HT1080 (cell line): ENCODE measurements around the gene POU3F2. TPM values are rescaled to one million over a fixed set of nuclear protein-coding genes. Genes with fewer than 3 reads are reported as not detected.
A peak's percentile ranks its signal among the peaks of the same experiment; 100 is the strongest.

Source experiments
- DNase-seq: peaks from one replicate; pipeline ENCODE4 v3.0.0-alpha.2; 2015; ENCODE audit warnings: low read depth
- total RNA-seq: library from RNA; depleted of rRNA; stranded (reverse); fragments of >200 nt; shearing (Covaris generic); gene quantifications from 2 replicates; pipeline ENCODE4 v1.2.3, GENCODE V29; 2014

Gene POU3F2
- total RNA-seq, 1 experiment from 2014 or later: 2.4 TPM

DNA sequence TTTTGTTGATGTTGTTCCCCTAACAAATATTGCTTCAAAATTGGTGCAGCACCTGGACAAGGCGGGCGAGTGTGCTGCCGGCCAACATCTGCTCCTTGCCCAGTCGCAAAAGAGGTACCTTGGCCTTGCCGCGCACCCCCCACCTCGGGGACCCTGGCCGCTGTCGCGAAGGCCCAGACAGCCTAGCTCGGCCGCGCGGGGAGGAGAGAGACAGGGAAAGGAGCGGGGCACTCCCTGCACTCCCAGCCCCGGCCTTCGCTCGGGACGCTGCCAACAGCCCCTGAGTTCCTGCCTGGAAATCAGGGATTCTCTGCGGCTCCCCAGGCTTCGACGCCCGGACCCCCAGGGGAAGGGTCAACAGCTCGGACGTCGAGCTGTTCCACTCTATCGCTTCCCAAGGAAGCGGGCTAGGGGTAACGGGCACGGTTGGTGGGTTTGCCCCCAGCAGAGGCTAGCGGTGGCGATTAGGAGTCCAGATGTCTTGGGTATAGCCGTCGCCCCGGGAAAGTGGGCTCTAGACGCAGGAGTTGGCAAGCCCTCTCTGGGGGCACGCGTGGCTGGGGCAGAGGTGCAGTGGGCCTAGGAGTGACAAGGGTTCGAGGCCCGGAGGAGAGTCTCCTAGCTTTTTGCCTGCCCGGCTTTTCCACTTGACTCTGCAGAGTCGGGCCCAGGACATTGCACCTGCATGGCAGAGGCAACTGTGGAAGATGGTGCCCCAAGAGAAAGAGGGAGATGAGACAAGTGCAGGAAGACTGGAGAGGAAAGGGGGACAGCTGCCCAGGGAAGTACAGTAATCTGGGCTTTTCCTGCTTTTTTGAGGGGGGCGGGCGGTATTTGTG, 8.2 kb downstream of the POU3F2 start:
- DNase-seq: no peak

DNA sequence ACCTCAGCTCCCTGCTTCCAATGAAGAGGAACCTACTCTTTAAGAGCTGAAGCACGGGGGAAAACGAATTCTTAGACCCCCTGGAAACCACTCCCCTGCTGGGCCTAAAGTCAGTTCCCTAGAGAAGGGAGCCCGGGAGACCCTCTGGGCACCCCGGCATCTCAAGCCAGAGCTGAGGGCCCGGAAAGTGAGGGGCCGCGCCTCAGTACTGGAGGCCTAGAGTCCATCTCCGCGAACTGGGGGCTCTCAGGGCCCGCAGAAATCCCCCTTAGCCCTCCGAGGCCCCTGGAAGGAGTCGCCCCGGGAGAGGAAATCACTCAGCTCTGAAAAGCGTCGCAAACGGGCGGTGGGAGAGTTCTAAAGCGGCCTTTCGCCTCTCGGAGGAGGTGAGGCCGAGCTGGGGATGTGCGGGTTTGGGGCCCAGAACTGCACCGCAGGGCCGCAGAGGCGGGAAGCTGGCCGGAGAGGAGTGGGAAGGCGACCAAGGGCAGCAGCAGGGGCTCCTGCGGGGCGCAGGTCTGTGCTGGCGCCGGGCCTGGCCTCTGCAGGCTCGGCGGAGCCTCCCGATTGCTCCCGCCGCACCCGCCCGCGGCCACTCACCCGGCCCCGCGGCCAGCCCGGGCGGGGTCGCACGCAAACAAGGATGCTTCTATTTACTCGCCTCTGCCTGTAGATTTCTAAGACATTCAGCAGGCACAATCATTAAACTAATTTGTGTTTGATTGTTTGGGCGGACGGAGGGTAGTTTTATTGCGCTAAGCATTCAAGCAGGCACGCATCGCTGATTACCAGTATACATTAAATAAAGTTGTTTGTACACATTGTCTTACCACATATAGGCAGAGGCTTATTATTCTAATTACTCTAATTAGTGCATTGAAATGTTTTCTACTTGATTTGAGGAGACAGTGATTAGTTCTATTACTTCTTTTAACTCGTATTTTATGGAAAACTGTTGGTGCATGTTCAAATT, 9.2 kb downstream of the POU3F2 start:
- no peak for DNase-seq

DNA sequence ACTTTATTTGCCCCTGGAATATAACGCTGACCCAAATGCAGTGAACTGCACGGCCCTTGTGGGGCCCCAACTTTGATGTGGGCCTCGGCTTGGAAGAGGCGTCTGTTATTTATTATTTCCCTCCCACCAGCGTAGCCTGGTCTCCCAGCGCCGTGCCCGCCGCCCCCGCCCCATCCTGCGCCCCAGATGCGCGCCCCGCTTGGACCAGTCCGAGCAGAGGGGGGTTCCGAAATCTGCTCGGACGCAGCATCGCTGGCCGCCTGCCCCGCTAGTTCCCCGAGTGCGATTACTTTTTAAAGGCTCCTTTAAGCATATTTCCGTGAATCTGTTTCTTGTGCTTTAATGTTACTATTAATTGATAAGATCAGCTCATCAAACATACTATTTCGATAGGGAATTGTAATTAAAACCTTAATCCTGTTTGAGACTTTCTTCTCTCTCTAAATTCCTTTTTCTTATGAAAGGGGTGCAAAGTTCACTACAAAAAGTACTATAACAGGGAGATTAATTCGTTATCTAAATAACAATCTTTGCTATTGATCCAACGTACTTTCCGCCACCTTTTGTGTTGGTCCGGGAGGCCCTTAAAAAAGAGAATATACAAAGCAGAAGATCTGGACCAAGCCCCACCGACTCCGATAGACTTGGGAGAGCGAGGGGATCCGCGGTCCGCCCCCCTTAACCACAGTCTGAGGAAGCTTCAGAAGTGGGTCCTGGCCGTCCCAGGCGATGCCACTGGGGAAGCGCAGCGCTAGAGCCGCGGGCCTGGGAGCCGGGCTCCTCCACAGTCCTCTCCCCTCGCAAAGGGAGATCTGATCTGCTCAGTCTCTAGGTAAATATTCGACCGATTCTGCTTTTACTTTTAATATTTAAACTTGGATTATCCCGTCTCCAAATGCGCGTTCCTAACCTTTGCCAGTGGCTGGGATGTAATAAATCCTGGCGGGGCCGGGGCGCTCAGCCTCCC, 10.2 kb downstream of the POU3F2 start:
- DNase-seq: no peak

GRCh38 chr6:98845211-98846020, 11.0 kb downstream of the POU3F2 start:
- peak; percentile 85 for DNase-seq

- no peak for DNase-seq
These were observed 11.6 kb downstream of the POU3F2 start for GRCh38 chr6:98846021-98846380.

GRCh38 chr6:98847416-98847778, 13.0 kb downstream of the POU3F2 start:
- no peak for DNase-seq

GRCh38 chr6:98847779-98848538, 13.6 kb downstream of the POU3F2 start:
- no peak for DNase-seq

- no peak for DNase-seq
These were observed 14.3 kb downstream of the POU3F2 start for GRCh38 chr6:98848539-98849242.

GRCh38 chr6:98864497-98864896, 30.1 kb downstream of the POU3F2 start:
- no peak for DNase-seq

DNA sequence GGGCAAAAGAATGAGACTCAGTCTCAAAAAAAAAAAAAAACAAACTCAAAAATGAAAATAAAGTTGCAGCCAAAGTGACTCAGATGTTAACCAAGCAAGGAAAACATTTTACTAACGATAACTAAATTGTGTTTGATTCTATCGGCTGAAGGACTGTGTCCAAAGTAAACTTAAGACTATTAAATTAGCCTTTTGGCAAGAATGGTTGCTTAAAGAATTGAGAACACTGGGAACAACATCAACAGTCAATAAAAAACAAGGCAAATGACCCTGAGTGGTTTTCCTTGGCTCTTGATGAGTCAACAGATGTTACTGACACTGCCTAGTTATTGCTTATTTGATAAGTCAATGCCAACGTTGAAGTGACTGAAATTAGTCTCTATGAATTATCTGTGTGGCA, 36.7 kb downstream of the POU3F2 start:
- DNase-seq: peak; percentile 27

DNA sequence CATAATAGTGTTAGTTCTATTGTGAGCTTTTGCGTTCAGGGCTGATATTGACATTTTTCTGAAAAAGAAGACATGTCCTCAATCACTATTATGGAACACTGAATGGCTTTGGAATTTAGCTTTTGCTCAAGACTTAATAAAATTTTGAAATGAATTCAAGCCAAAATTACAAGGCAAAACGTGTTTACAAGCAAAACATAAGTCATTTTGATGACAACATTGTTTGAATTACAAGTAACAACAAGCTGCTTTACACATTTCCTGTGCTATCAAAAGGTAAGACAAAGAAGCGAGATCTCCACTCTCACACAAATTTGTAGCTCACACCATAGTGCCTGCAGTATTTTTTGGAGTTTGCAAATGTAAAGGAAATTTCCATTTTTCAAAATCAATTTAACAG, 37.4 kb downstream of the POU3F2 start:
- DNase-seq: no peak

- DNase-seq: no peak
These were observed 41.0 kb downstream of the POU3F2 start for GRCh38 chr6:98875375-98875774.

- no peak for DNase-seq
These were observed 42.9 kb downstream of the POU3F2 start for GRCh38 chr6:98877250-98877649.

DNA sequence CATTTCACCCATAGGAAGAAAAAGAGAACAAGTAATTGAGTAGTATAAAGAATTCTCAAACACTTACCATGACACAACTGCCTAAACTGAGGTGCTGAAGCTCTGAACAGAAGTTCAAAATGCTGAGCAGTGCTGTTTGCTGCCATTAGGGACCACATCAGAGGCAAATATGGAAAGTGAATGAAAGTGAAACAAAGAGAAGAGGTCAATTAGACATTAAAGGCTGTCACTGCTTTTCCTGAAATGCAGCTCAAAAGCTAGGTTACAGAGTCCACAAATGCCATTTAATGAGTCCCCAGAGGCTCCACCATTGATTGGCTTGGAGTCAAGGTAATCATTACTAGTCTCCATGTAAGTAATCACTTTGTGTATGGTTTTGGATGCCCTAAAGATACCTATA, 46.1 kb downstream of the POU3F2 start:
- no peak for DNase-seq

- no peak for DNase-seq
These were observed 51.0 kb downstream of the POU3F2 start for GRCh38 chr6:98885330-98885729.

DNA sequence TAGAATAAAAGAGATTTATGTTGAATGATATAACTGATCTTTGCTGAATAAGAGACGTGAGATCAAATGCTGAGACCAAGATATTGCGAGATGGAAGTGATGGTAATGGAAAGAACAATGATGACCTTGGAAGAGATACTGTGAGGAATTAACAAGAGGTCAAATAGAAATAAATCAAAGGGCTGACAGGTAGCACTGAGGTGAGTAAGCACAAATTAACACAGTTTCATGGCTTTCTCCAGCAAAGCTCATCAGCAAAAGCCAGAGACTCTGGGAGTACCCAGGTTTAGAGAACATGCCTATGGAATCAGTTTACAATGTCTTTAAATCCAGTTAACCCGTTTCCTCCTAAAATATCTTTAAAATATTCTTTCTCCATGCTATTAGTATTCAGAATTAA, 53.3 kb downstream of the POU3F2 start:
- no peak for DNase-seq
